T-helper 22 cell (primary cell): ENCODE data around the gene TUT7.
"Not testable (repeated sequence)": the region's sequence is repeated elsewhere in the genome, so short reads cannot be mapped to it uniquely, and the experiment has no call there.

Experiments used
- DNase-seq: peaks from one replicate; pipeline ENCODE4 v3.0.0-alpha.2; 2020; ENCODE audit warnings: low read depth

Gene TUT7

GRCh38 chr9:86350006-86350760 is 4.0 kb downstream of the TUT7 start:
- no peak for DNase-seq

GRCh38 chr9:86349271-86349670 is 4.9 kb downstream of the TUT7 start:
- DNase-seq: no peak

GRCh38 chr9:86347991-86348390 is 6.2 kb downstream of the TUT7 start:
- no peak for DNase-seq

- no peak for DNase-seq
Observed at GRCh38 chr9:86344818-86345217, 9.4 kb downstream of the TUT7 start.

GRCh38 chr9:86342269-86342668 is 11.9 kb downstream of the TUT7 start:
- DNase-seq: no peak

GRCh38 chr9:86341007-86341491 is 13.2 kb downstream of the TUT7 start:
- DNase-seq: no peak

- DNase-seq: no peak
Observed at GRCh38 chr9:86340356-86341006, 13.7 kb downstream of the TUT7 start.

GRCh38 chr9:86337469-86338108 is 16.6 kb downstream of the TUT7 start:
- DNase-seq: no peak

- no peak for DNase-seq
Observed at GRCh38 chr9:86336058-86336457, 18.2 kb downstream of the TUT7 start.

GRCh38 chr9:86333651-86334050 is 20.6 kb downstream of the TUT7 start:
- DNase-seq: no peak

GRCh38 chr9:86330186-86330585 is 24.0 kb downstream of the TUT7 start:
- DNase-seq: no peak

GRCh38 chr9:86329649-86330048 is 24.6 kb downstream of the TUT7 start:
- no peak for DNase-seq

GRCh38 chr9:86328156-86328555 is 26.1 kb downstream of the TUT7 start:
- no peak for DNase-seq

GRCh38 chr9:86326536-86326935 is 27.7 kb downstream of the TUT7 start:
- no peak for DNase-seq

- no peak for DNase-seq
Observed at GRCh38 chr9:86324901-86325300, 29.3 kb downstream of the TUT7 start.

GRCh38 chr9:86324308-86324707 is 29.9 kb downstream of the TUT7 start:
- DNase-seq: no peak

- no peak for DNase-seq
Observed at GRCh38 chr9:86322973-86323644, 31.1 kb downstream of the TUT7 start.

- no peak for DNase-seq
Observed at GRCh38 chr9:86321373-86321772, 32.8 kb downstream of the TUT7 start.

GRCh38 chr9:86318187-86318586 is 36.0 kb downstream of the TUT7 start:
- DNase-seq: no peak

- no peak for DNase-seq
Observed at GRCh38 chr9:86315078-86315477, 39.1 kb downstream of the TUT7 start.

- DNase-seq: not testable (repeated sequence)
Observed at GRCh38 chr9:86312959-86313358, 41.3 kb downstream of the TUT7 start.

- DNase-seq: no peak
Observed at GRCh38 chr9:86308687-86309086, 45.5 kb downstream of the TUT7 start.
